IMR-90 (cell line): Measurements from ENCODE around the gene ISX. TPM values are rescaled to one million over a fixed set of nuclear protein-coding genes. Genes with fewer than 3 reads are reported as not detected.

ENCODE experiments used
- ATAC-seq: fragments of 200-7000 bp; cut with Tn5 transposase; 2 replicates; pipeline ENCODE4 v1.9.1; 2020; ENCODE audit warnings: low read depth, mild to moderate bottlenecking, moderate library complexity
- BruUV-seq: library from RNA; stranded (reverse); fragments of 400-500 nt; replicated peaks from 2 replicates; lab custom pipeline; 2021; lab: Mats Ljungman, UMichigan
- CTCF ChIA-PET: fragments of 300-600 bp; formaldehyde crosslinking; extraction: SDS; loops from one replicate; lab custom pipeline; 2021; ENCODE audit warnings: antibody characterized with exemption; lab: Yijun Ruan, JAX
- POLR2A ChIA-PET: fragments of 300-600 bp; sonication (Branson Sonifier 250); formaldehyde crosslinking; loops from one replicate; lab custom pipeline; 2022; ENCODE audit warnings: antibody characterized with exemption; ENCODE audit not compliant: unreplicated experiment; lab: Charles Lee
- DNase-seq: peaks from one replicate; pipeline ENCODE4 v3.0.0; 2013
- H2AFZ ChIP-seq: replicated peaks from 2 replicates; pipeline ENCODE3; 2013; ENCODE audit warnings: low read length, mild to moderate bottlenecking; ENCODE audit not compliant: poor library complexity
- H2AK5ac ChIP-seq: 2 replicates; pipeline ENCODE4 v1.6.1; 2013; ENCODE audit warnings: low read depth, low read length, inconsistent platforms
- H2AK9ac ChIP-seq: replicated peaks from 2 replicates; pipeline ENCODE3; 2013; ENCODE audit warnings: mild to moderate bottlenecking, low read depth, low read length, moderate library complexity; ENCODE audit not compliant: poor library complexity
- H2BK120ac ChIP-seq: 2 replicates; pipeline ENCODE4 v1.6.1; 2013; ENCODE audit warnings: low read depth, low read length, inconsistent platforms
- H2BK15ac ChIP-seq: 3 replicates; pipeline ENCODE4 v1.6.1; 2013; ENCODE audit warnings: low read depth, low read length, inconsistent platforms
- H2BK20ac ChIP-seq: 2 replicates; pipeline ENCODE4 v1.6.1; 2013; ENCODE audit warnings: low read depth, mild to moderate bottlenecking, inconsistent platforms, low read length, moderate library complexity
- H2BK5ac ChIP-seq: 2 replicates; pipeline ENCODE4 v1.6.1; 2013; ENCODE audit warnings: mild to moderate bottlenecking, low read depth, low read length, inconsistent platforms; ENCODE audit not compliant: poor library complexity, severe bottlenecking
- H3K14ac ChIP-seq: replicated peaks from 2 replicates; pipeline ENCODE4 v1.6.1; 2013; ENCODE audit warnings: low read depth, low read length, inconsistent platforms
- H3K18ac ChIP-seq: 2 replicates; pipeline ENCODE4 v1.6.1; 2013; ENCODE audit warnings: low read depth, low read length, control low read depth
- H3K23ac ChIP-seq: 2 replicates; pipeline ENCODE4 v1.6.1; 2013; ENCODE audit warnings: low read depth, low read length, inconsistent platforms
- H3K27ac ChIP-seq: 2 replicates; pipeline ENCODE4 v1.5.1; 2013; ENCODE audit warnings: mild to moderate bottlenecking, control low read depth, low read length; ENCODE audit not compliant: insufficient read depth
- H3K27me3 ChIP-seq: 2 replicates; pipeline ENCODE4 v1.6.1; 2013; ENCODE audit warnings: low read length; ENCODE audit not compliant: control insufficient read depth, insufficient read depth
- H3K36me3 ChIP-seq: 2 replicates; pipeline ENCODE4 v1.6.1; 2013; ENCODE audit warnings: low read length, mixed read lengths; ENCODE audit not compliant: control insufficient read depth, insufficient read depth
- H3K4ac ChIP-seq: 2 replicates; pipeline ENCODE4 v1.6.1; 2013; ENCODE audit warnings: low read depth, low read length, inconsistent platforms
- H3K4me1 ChIP-seq: 2 replicates; pipeline ENCODE4 v1.6.1; 2013; ENCODE audit warnings: low read length, mixed read lengths; ENCODE audit not compliant: control insufficient read depth, insufficient read depth
- H3K4me2 ChIP-seq: 2 replicates; pipeline ENCODE4 v1.6.1; 2013; ENCODE audit warnings: low read depth, mild to moderate bottlenecking, control low read depth, low read length, moderate library complexity
- H3K4me3 ChIP-seq: 2 replicates; pipeline ENCODE4 v1.5.1; 2013; ENCODE audit warnings: low read depth, mild to moderate bottlenecking, control low read depth, low read length, moderate library complexity; ENCODE audit not compliant: insufficient read depth
- H3K56ac ChIP-seq: 2 replicates; pipeline ENCODE4 v1.6.1; 2013; ENCODE audit warnings: low read length, inconsistent platforms; ENCODE audit not compliant: insufficient read depth; ENCODE audit errors: extremely low read depth
- H3K79me1 ChIP-seq, 2 experiments: 2 replicates each; pipeline ENCODE4 v1.6.1; 2013; ENCODE audit warnings: low read length in 2 of 2, inconsistent platforms in 1 of 2, low read depth in 1 of 2
- H3K9ac ChIP-seq: 2 replicates; pipeline ENCODE4 v1.6.1; 2013; ENCODE audit warnings: low read depth, low read length, control low read depth
- H3K9me1 ChIP-seq: 2 replicates; pipeline ENCODE4 v1.6.1; 2013; ENCODE audit warnings: low read length, inconsistent platforms; ENCODE audit not compliant: insufficient read depth
- H3K9me3 ChIP-seq: 2 replicates; pipeline ENCODE4 v1.6.1; 2013; ENCODE audit warnings: low read length; ENCODE audit not compliant: control insufficient read depth, insufficient read depth
- H4K20me1 ChIP-seq: 2 replicates; pipeline ENCODE4 v1.6.1; 2013; ENCODE audit warnings: low read length, inconsistent platforms; ENCODE audit not compliant: insufficient read depth
- H4K5ac ChIP-seq: 2 replicates; pipeline ENCODE4 v1.6.1; 2013; ENCODE audit warnings: mild to moderate bottlenecking, low read depth, low read length, control low read depth
- H4K8ac ChIP-seq, 2 experiments: 2 replicates each; pipeline ENCODE4 v1.6.1; 2013; ENCODE audit warnings: low read depth in 2 of 2, low read length in 2 of 2, control low read depth in 1 of 2, inconsistent platforms in 1 of 2
- H4K91ac ChIP-seq: 2 replicates; pipeline ENCODE4 v1.6.1; 2013; ENCODE audit warnings: low read depth, low read length, inconsistent platforms; ENCODE audit not compliant: insufficient read depth
- BHLHE40 ChIP-seq: fragments of 150-350 bp; IDR thresholded peaks from 2 replicates; pipeline ENCODE4 v1.6.1; 2016; ENCODE audit warnings: mild to moderate bottlenecking, low read depth, low read length
- CEBPB ChIP-seq: IDR thresholded peaks from 2 replicates; pipeline ENCODE4 v1.6.1; 2012; ENCODE audit warnings: low read depth, low read length, improper control_type of control experiment
- CHD1 ChIP-seq: IDR thresholded peaks from 2 replicates; pipeline ENCODE4 v1.6.1; 2012; ENCODE audit warnings: low read depth, low read length, improper control_type of control experiment
- CTCF ChIP-seq: conservative IDR thresholded peaks from 2 replicates; pipeline ENCODE4 v1.5.1; 2012; ENCODE audit warnings: mild to moderate bottlenecking, low read depth, low read length, improper control_type of control experiment
- ELK1 ChIP-seq: fragments of 150-350 bp; IDR thresholded peaks from 2 replicates; pipeline ENCODE4 v1.6.1; 2016; ENCODE audit warnings: low read depth, mild to moderate bottlenecking, low read length, moderate library complexity, borderline replicate concordance
- FOS ChIP-seq: fragments of 150-350 bp; IDR thresholded peaks from 2 replicates; pipeline ENCODE4 v1.6.1; 2016; ENCODE audit warnings: low read depth, low read length
- MAFK ChIP-seq: IDR thresholded peaks from 2 replicates; pipeline ENCODE4 v1.6.1; 2012; ENCODE audit warnings: low read depth, low read length, improper control_type of control experiment
- MAZ ChIP-seq: IDR thresholded peaks from 2 replicates; pipeline ENCODE4 v1.6.1; 2012; ENCODE audit warnings: low read depth, mild to moderate bottlenecking, low read length, improper control_type of control experiment, moderate library complexity, borderline replicate concordance
- MXI1 ChIP-seq: IDR thresholded peaks from 2 replicates; pipeline ENCODE4 v1.6.1; 2012; ENCODE audit warnings: low read depth, mild to moderate bottlenecking, low read length, moderate library complexity, borderline replicate concordance
- NFE2L2 ChIP-seq: fragments of 150-350 bp; IDR thresholded peaks from 2 replicates; pipeline ENCODE4 v1.6.1; 2016; ENCODE audit warnings: low read depth, mild to moderate bottlenecking, low read length
- POLR2A ChIP-seq: IDR thresholded peaks from 2 replicates; pipeline ENCODE4 v1.6.1; 2012; ENCODE audit warnings: mild to moderate bottlenecking, low read depth, low read length
- RAD21 ChIP-seq: IDR thresholded peaks from 2 replicates; pipeline ENCODE4 v1.6.1; 2012; ENCODE audit warnings: low read length, improper control_type of control experiment
- RCOR1 ChIP-seq: IDR thresholded peaks from 2 replicates; pipeline ENCODE4 v1.6.1; 2012; ENCODE audit warnings: mild to moderate bottlenecking, low read length, improper control_type of control experiment; ENCODE audit not compliant: insufficient replicate concordance
- RFX5 ChIP-seq: IDR thresholded peaks from 2 replicates; pipeline ENCODE4 v1.8.0; 2012; ENCODE audit warnings: low read depth, mild to moderate bottlenecking, low read length, moderate library complexity
- SMC3 ChIP-seq: fragments of 150-350 bp; IDR thresholded peaks from 2 replicates; pipeline ENCODE4 v1.6.1; 2016; ENCODE audit warnings: low read depth, mild to moderate bottlenecking, antibody characterized with exemption, low read length, moderate library complexity
- USF2 ChIP-seq: fragments of 150-350 bp; IDR thresholded peaks from 2 replicates; pipeline ENCODE4 v1.6.1; 2017; ENCODE audit warnings: mild to moderate bottlenecking, antibody characterized with exemption, low read length, low read depth
- WGBS, 2 experiments: methylation state at CpG; one replicate each; pipeline versions ENCODE4 v1.1.5 to v1.1.7; 2013; ENCODE audit warnings: missing lambda C conversion rate in 2 of 2; ENCODE audit not compliant: insufficient read length in 1 of 2; ENCODE audit errors: extremely low coverage in 2 of 2; 5-methylcytosine and 5-hydroxymethylcytosine counted together
- dilution Hi-C: fragments of 300-500 bp; cut with HindIII; formaldehyde crosslinking; loops from one replicate; pipeline ENCODE4 v1.14.3; 2018; ENCODE audit warnings: low sequenced_read_pairs; ENCODE audit not compliant: unreplicated experiment
- in situ Hi-C: fragments of 300-500 bp; cut with MboI; formaldehyde crosslinking; loops from 3 replicates; pipeline ENCODE4 v1.14.3; 2019; ENCODE audit warnings: low sequenced_read_pairs, inconsistent platforms, mixed read lengths
- intact Hi-C: fragments of 100-400 bp; cut with micrococcal nuclease; formaldehyde crosslinking; loops from 2 replicates; pipeline ENCODE4 v1.10.0; 2022
- polyA plus RNA-seq, 3 experiments: library from polyadenylated mRNA; depleted of rRNA; stranded (reverse); fragments of >200 nt; gene quantifications; 2 replicates each; pipeline ENCODE4 v1.2.3, GENCODE V29; 2012; ENCODE audit warnings: low replicate concordance in 1 of 3
- total RNA-seq: library from RNA; depleted of rRNA; stranded (reverse); fragments of >200 nt; gene quantifications from 2 replicates; pipeline ENCODE4 v1.2.3, GENCODE V29; 2012

Gene ISX
- total and polyA plus RNA-seq, 2 of the 4 experiments (the other 2 are of a cell fraction), result not detected

- ChIA-PET POLR2A (no interaction called here), CTCF (interaction anchor here (0.6 kb wide), 2 partner anchors 101 to 196 kb away, joined by 3 read pairs; no protein-coding TSS in a partner anchor)
- no peak overlapping the region for H3K9ac ChIP-seq
- TF ChIP-seq MAZ (no peak), NFE2L2 (no peak), MXI1 (no peak), ELK1 (no peak), CHD1 (no peak), CTCF (no peak), CEBPB (no peak), RFX5 (no peak), POLR2A (no peak), RCOR1 (no peak), FOS (no peak), BHLHE40 (no peak), USF2 (no peak), SMC3 (no peak), RAD21 (no peak), MAFK (no peak)
- dilution Hi-C loops (no loop called here), intact Hi-C loops (no loop called here), in situ Hi-C loops (no loop called here)
- no peak overlapping the region for H3K4me3 ChIP-seq
- no peak overlapping the region for H3K4me2 ChIP-seq
- no peak overlapping the region for H3K23ac ChIP-seq
- H3K14ac ChIP-seq, result no peak overlapping the region
- H3K18ac ChIP-seq, result no peak overlapping the region
- H4K20me1 ChIP-seq, result no peaks in the 10 kb centered on the region
- DNase-seq (no peak), ATAC-seq (no peak)
- no peaks in the 10 kb centered on the region for H3K27me3 ChIP-seq
- H3K9me1 ChIP-seq, result no peaks in the 10 kb centered on the region
- H4K8ac ChIP-seq, result no peak overlapping the region
- no peak overlapping the region for H3K56ac ChIP-seq
- no CpG with 5 or more reads among the region's 5 CpGs for WGBS, 2 experiments
- no peak overlapping the region for H2BK20ac ChIP-seq
- BruUV-seq, result no TSS peak
- H2BK120ac ChIP-seq, result no peak overlapping the region
- H2BK15ac ChIP-seq, result no peak overlapping the region
- no peaks in the 10 kb centered on the region for H3K36me3 ChIP-seq
- no peak overlapping the region for H2BK5ac ChIP-seq
- no peak overlapping the region for H2AFZ ChIP-seq
- H3K27ac ChIP-seq, result no peak overlapping the region
- no peak overlapping the region for H3K4ac ChIP-seq
- H2AK5ac ChIP-seq, result no peak overlapping the region
- H3K79me1 ChIP-seq, result no peaks in the 10 kb centered on the region
- peaks cover 19% of the 10 kb centered on the region for H3K9me3 ChIP-seq
- H3K4me1 ChIP-seq, result no peaks in the 10 kb centered on the region
- no peak overlapping the region for H4K5ac ChIP-seq
- no peak overlapping the region for H2AK9ac ChIP-seq
- no peak overlapping the region for H4K91ac ChIP-seq
Measured at GRCh38 chr22:35044607-35045390, 21.2 kb upstream of the ISX start.
